GM13977 (cell line): ENCODE measurements around the gene C20orf204.

Experiments used
- DNase-seq: peaks from one replicate; pipeline ENCODE4 v3.0.0; 2012; ENCODE audit warnings: low spot score
- in situ Hi-C: fragments of 300-500 bp; cut with MboI; formaldehyde crosslinking; loops from one replicate; pipeline ENCODE4 v1.12.0; 2022; ENCODE audit warnings: low sequenced_read_pairs, low pct_unique_long_range_greater_than_20kb, mixed read lengths, inconsistent platforms; ENCODE audit not compliant: unreplicated experiment
- TF ChIP-seq, protein P1 (sequence below): IDR thresholded peaks from 2 replicates; pipeline ENCODE4 v1.5.1; 2012; ENCODE audit warnings: mild to moderate bottlenecking, control low read depth; ENCODE audit not compliant: insufficient read depth; ENCODE audit errors: extremely low read depth, missing control alignments

C20orf204 gene

GRCh38 chr20:64052326-64052722 lies 16.3 kb downstream of the C20orf204 start:
- in situ Hi-C loops, result no loop called here
- TF ChIP-seq, protein P1, sequence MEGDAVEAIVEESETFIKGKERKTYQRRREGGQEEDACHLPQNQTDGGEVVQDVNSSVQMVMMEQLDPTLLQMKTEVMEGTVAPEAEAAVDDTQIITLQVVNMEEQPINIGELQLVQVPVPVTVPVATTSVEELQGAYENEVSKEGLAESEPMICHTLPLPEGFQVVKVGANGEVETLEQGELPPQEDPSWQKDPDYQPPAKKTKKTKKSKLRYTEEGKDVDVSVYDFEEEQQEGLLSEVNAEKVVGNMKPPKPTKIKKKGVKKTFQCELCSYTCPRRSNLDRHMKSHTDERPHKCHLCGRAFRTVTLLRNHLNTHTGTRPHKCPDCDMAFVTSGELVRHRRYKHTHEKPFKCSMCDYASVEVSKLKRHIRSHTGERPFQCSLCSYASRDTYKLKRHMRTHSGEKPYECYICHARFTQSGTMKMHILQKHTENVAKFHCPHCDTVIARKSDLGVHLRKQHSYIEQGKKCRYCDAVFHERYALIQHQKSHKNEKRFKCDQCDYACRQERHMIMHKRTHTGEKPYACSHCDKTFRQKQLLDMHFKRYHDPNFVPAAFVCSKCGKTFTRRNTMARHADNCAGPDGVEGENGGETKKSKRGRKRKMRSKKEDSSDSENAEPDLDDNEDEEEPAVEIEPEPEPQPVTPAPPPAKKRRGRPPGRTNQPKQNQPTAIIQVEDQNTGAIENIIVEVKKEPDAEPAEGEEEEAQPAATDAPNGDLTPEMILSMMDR, result no peak
- no peak for DNase-seq

DNA sequence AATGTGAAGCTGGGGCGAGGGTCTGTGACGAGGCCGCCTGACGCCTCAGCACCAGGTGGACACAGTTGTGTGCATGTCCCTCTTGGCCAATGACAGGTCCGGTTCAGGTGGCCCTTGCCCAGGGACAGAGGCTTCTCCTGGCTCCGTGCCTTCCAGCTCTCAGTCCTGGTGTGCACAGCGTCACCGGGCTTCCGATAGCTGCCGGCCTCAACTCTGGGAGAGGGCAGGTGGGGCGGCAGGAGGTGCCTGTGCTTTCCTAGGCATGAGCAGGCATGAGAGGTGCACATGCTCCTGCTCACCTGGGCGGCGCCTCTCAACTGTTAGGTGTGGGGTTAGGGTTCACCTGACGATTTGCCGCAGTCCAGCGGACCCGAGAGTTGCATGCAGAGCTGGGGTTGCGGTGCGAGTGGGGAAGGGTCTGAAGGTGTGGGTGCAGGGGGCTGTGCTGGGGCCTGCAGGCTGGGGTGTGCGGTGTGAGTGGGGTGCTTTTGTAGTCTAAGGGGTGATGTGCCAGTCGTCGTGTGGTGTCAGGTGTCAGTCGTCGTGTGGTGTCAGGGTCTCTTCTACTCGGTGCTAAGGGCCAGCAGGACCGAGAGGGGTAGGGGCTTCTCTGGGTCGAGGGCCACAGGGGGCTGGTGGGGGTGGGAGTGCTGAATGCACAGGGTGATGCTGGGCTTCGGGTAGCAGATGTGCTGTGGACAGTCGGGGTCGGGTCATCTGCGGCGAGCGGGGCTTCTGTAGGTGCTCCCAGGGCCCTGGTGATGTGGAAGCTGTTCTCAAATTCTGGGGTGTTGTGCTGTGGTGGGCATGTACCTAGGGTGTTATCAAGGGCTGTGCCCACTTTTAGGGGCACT lies 17.2 kb downstream of the C20orf204 start:
- in situ Hi-C loops, result no loop called here
- no peak for DNase-seq
- TF ChIP-seq, protein P1, result no peak

GRCh38 chr20:64053841-64054661 lies 18.1 kb downstream of the C20orf204 start:
- peak; percentile 64 for DNase-seq
- TF ChIP-seq, protein P1, result peak; percentile 33
- in situ Hi-C loops, result no loop called here

GRCh38 chr20:64055396-64055892 lies 19.5 kb downstream of the C20orf204 start:
- TF ChIP-seq, protein P1, result no peak
- no peak for DNase-seq
- in situ Hi-C loops, result no loop called here

- TF ChIP-seq, protein P1, result no peak
- peak; percentile 63 for DNase-seq
- in situ Hi-C loops, result no loop called here
Measured at GRCh38 chr20:64055893-64056638, 20.1 kb downstream of the C20orf204 start.

DNA sequence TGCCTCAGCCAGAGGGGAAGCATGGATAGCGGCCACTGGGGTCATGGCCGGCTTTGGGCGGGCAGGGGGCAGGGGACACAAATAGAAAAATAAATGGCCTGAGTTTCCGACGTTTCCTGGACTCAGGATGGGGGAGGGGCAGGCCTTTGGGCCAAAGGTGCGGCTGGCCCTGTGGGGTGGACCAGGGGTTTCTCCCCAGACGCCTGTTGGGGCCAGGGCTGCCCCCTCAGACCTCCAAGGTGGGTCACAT lies 20.6 kb downstream of the C20orf204 start:
- in situ Hi-C loops, result no loop called here

More for the DNA sequence above, 20.6 kb downstream of the C20orf204 start:
- TF ChIP-seq, protein P1, result no peak
- DNase-seq, result no peak
